HG03342 (cell line): ENCODE measurements around the gene OGDHL.

Experiments
- ATAC-seq: cut with Tn5 transposase; IDR thresholded peaks from one replicate; pipeline ENCODE4 v1.9.1; 2021; ENCODE audit warnings: mild to moderate bottlenecking, moderate library complexity; ENCODE audit not compliant: unreplicated experiment

The OGDHL gene

GRCh38 chr10:49696311-49696710 is 65.8 kb downstream of the OGDHL start:
- no peak for ATAC-seq

DNA sequence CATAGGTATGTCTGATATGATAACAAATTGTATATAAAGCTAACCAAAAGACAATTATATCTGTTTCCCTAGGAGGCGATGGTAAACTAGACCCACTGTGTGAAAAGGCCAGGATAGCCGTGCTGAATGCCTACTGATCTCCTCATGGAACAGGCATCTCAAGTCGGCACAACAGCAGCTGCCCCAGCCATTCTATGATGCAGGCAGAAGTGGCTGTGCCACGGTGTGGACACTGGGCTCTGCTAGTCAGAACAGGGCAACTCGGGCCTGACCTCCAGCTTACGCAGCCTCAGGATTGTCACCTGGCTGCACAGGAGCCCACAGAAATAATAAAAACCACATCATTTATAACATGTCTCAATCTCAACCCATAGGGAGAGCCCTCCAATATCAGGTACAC is 67.7 kb downstream of the OGDHL start:
- no peak for ATAC-seq

DNA sequence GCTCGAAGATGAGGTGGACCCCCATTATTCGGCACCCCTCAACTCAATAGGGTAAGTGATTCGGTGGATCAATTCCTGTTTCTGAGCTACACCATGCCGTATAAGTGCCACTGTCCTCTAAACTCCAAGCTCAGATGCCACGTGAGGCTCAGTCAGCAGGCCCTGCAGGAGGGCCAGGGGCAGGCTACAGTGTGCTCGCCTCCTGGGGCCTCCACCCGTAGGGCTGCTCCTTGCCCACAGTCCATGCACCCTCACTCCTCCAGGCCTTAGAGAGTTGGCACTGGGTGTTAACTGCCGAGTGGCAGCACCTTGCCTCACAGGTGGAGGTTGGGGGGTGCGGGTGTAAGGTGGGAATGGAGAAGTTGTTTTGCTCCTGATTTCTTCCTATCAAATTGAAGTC is 70.5 kb downstream of the OGDHL start:
- ATAC-seq: no peak

GRCh38 chr10:49690698-49691356 is 71.3 kb downstream of the OGDHL start:
- ATAC-seq: no peak

DNA sequence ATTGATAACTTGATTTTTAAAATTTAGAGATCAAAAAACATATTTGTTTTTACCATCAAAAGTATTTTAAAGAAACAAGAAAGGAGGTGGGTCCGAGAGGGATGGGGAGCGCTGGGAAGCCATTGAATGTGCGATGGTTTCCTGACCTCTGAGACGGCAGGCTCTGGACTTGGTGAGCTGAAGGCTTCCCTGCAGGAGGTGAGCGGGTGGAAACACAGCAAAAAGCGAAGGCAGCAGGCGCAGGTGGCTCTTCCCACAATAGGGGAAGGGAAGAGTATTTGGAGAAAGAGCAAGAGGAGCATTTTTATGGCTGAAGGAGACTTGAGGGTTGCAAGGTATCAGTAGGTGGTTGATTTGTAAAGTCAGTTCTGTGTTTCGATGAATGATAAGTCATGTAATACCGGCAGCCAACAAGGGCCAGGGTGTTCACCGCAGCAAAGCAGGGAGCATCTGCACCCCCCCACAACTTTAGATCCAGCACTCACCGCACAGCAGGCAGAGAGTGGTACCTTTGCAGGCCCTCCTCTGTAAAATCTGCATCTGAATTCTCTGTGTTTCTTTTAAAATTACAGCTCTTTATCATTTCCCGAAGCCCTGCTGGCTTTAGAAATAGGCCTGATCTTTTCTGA is 72.1 kb downstream of the OGDHL start:
- no peak for ATAC-seq

DNA sequence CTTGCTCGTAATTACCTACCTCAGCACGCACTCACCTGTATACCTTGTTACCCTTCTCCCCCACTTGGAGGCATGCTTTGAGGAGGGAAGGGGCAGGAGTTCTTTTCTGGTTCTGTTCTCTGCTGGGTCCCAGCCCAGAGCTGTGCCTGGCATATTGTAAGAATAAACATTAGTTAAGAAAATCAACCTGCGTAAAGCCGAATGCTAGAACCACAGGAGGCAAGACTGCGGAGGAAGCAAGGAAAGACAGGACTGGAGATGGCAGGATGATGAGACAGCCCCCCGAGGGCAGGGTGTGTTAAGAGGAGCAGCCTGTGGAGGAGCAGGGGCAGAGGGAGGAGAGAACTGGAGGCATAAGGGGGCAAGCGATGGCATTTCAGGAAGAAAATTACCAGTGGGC is 73.2 kb downstream of the OGDHL start:
- ATAC-seq: no peak

GRCh38 chr10:49688261-49688846 is 73.8 kb downstream of the OGDHL start:
- ATAC-seq: no peak

- ATAC-seq: no peak
Observed at GRCh38 chr10:49686651-49687050, 75.5 kb downstream of the OGDHL start.
